A204.1 (cell line): ENCODE measurements around the gene IGF1R.

Experiments
- FAIRE-seq: peaks from 2 replicates; lab custom pipeline; 2012; peaks lifted over from hg19 to GRCh38; lab: Jason Lieb, UNC

The IGF1R gene

GRCh38 chr15:98860281-98861041, 212.1 kb downstream of the IGF1R start:
- no peak for FAIRE-seq

- FAIRE-seq: no peak
These were observed 212.8 kb downstream of the IGF1R start for GRCh38 chr15:98861188-98861587.

- FAIRE-seq: no peak
These were observed 215.6 kb downstream of the IGF1R start for GRCh38 chr15:98863983-98864382.

- FAIRE-seq: no peak
These were observed 217.3 kb downstream of the IGF1R start for GRCh38 chr15:98865397-98866339.

GRCh38 chr15:98866511-98866910, 218.2 kb downstream of the IGF1R start:
- FAIRE-seq: no peak

GRCh38 chr15:98868564-98868963, 220.2 kb downstream of the IGF1R start:
- no peak for FAIRE-seq

- no peak for FAIRE-seq
These were observed 222.4 kb downstream of the IGF1R start for GRCh38 chr15:98870788-98871187.

GRCh38 chr15:98872774-98873173, 224.4 kb downstream of the IGF1R start:
- no peak for FAIRE-seq

GRCh38 chr15:98873441-98874218, 225.3 kb downstream of the IGF1R start:
- FAIRE-seq: no peak

GRCh38 chr15:98874370-98874769, 226.0 kb downstream of the IGF1R start:
- no peak for FAIRE-seq

GRCh38 chr15:98874773-98875172, 226.4 kb downstream of the IGF1R start:
- FAIRE-seq: no peak

- no peak for FAIRE-seq
These were observed 227.0 kb downstream of the IGF1R start for GRCh38 chr15:98875309-98875708.

- FAIRE-seq: no peak
These were observed 228.4 kb downstream of the IGF1R start for GRCh38 chr15:98876451-98877369.

- FAIRE-seq: no peak
These were observed 229.8 kb downstream of the IGF1R start for GRCh38 chr15:98878172-98878571.

GRCh38 chr15:98878862-98879261, 230.5 kb downstream of the IGF1R start:
- FAIRE-seq: no peak

- FAIRE-seq: peak; percentile 16
These were observed 233.5 kb downstream of the IGF1R start for GRCh38 chr15:98881526-98882520.

GRCh38 chr15:98883478-98883877, 235.1 kb downstream of the IGF1R start:
- FAIRE-seq: no peak

- no peak for FAIRE-seq
These were observed 236.6 kb downstream of the IGF1R start for GRCh38 chr15:98884894-98885293.

- no peak for FAIRE-seq
These were observed 239.6 kb downstream of the IGF1R start for GRCh38 chr15:98887976-98888375.

- FAIRE-seq: no peak
These were observed 240.6 kb downstream of the IGF1R start for GRCh38 chr15:98888820-98889479.
